HG03378 (cell line): ENCODE measurements around the gene GPC6.

Experiments
- ATAC-seq: cut with Tn5 transposase; IDR thresholded peaks from one replicate; pipeline ENCODE4 v1.9.1; 2021; ENCODE audit warnings: mild to moderate bottlenecking, moderate library complexity; ENCODE audit not compliant: unreplicated experiment

GPC6 gene

DNA sequence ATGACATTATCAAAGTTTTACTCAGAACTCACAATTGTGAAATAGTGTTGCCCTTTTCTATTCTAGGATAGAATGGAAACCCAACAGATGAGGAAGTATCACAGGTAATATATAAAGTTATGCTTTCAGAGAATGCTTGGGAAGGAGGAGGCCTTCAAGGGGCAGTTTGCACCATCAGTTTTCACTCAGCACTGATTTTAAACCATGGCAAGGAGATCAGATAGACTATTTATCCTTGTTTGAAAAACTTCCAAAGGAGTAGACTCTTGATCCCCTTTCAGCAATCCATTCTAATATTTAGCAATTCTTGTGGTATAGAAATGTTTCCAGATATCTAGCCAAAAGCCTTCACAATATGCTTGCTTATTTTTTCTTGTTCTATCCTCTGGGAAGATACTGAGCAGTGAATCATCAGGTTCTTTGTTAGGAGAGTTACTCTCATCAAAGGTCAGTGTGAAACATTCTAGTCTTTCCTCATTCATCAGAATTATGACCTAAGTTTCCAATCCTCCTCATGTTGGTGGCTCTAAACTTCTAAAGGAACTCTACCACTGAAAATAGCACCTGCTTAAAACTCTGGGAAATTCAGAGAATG lies 3.8 kb downstream of the GPC6 start:
- no peak for ATAC-seq

DNA sequence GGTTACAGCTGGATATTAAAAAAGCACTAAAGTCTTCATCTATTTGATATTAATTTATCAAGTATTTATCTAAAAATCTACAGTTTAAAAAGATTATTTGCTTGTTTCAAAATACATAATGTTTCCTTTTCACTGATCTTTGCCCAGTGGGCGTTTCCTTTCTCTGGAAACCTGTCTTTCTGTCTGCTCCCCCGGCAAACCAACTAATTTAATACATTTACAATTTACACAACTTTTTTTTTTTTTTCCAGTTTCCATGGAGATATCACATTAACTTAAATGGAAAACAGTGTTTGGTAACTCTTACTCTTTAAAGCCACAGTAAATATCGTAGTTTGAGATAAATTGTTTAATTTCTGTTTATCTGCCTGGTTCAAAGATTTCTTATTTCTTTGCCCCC lies 5.3 kb downstream of the GPC6 start:
- ATAC-seq = no peak

DNA sequence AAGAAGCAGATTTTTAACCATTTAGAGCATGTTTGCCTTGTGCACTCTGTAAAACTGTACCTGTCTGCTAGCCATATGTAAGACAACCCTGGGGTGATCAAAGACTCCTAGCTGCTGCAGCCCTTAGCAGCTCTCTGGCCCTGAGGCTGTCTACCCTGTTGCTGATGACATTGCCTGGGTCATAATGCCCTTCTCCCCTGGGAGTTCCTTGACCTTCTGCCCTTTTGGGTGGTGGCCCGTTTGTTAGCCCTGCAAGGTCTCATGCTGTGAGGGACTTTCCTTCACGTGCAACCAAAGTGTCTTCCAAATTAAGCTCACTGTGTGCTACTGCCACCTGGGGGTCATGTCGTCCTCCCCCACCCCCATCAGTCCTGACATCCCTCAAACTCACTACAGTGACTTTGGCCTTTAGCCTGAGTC lies 7.4 kb downstream of the GPC6 start:
- no peak for ATAC-seq

DNA sequence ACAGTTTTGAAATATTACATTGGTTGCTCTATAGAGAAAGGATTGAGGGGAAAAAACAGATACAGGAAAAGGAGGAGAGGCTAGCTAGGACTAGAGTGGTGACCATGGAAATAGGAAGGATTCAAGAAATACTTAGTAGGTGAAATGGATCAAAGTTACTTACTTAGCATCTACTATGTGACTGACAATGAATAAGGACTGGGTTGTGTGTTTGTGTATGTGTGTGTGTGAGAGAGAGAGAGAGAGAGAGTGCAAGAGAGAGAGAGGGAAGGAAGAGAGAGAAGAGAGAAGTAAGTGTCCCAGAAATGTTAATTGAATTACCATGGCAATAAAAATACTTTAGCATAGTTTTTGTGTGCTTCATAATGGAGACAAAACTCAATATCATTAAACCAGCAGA lies 7.9 kb downstream of the GPC6 start:
- ATAC-seq = no peak

- no peak for ATAC-seq
Observed at GRCh38 chr13:93235258-93236015, 8.8 kb downstream of the GPC6 start.

GRCh38 chr13:93238711-93239110 lies 12.1 kb downstream of the GPC6 start:
- ATAC-seq = no peak

DNA sequence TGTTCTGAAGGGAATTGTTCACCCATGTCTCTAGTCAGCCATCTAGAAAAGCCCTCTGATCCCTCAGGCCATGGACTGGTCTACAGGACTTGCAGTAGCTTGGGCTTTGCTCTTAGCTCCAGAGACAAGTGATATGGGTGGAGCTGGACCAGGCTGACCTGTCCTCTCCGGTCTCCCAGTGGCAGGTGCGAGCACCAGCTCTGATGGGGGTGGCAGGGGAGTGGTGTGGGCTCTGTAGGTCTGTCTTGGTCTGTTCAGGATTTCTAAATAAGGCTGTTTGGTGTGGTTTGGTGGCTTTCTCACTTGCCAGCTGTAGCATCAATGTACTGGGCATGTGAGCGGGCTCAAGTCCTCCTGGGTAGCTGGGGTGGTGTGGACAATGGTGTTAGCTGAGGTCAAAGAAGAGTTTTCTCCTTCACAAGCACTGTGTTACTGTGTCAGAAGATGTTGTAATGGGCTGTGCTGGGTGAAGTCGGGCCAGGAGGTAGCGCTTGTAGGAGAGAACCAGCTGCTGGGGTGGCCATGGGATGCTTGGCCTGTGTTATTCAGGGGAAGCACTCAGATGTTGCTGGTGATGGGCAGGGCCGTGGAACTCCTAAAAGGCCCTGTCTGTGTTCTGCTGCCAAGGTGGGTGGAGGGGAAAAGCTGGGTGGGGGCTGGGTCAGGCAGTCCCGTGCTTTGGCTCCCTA lies 16.9 kb downstream of the GPC6 start:
- no peak for ATAC-seq

DNA sequence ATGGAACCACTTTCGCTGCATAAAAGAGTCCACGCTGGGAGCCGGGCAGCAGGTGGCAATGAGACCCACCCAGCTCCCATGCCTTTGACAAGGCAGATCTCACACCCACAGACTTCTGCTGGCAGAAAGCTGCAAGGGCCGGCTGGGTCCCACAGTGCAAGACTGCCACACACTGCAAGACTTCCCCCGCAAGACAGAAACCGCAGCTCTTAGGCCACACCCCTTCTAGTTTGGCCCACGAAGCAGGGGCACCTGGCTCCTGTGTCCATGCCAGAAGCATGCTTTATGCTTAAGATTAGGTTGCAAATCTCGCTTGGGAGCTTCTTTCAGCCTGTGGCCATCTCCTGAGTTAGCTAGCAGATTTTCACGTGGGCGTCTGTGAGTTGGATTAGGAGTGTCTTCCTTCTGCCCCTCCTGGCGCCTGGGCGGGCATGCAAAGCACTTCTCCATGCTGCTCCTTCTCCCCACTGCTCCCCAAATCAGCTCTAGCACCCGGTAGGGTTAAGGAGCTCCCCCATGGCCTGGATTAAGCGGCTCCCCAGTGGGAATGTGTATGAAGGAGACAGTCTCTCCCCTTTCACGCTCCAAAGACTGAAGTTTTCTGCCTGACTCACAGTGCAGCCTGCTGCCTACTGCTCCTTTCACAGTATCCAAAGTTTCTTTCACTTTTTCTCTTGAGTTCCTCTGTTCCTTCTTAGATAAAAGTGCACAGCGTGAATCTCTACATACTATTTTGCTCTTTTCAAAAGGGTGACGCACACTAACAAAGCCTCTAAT lies 17.7 kb downstream of the GPC6 start:
- no peak for ATAC-seq

GRCh38 chr13:93244918-93245280 lies 18.3 kb downstream of the GPC6 start:
- ATAC-seq = no peak

GRCh38 chr13:93246069-93246468 lies 19.5 kb downstream of the GPC6 start:
- no peak for ATAC-seq

- no peak for ATAC-seq
Observed at GRCh38 chr13:93248627-93249047, 22.0 kb downstream of the GPC6 start.

- no peak for ATAC-seq
Observed at GRCh38 chr13:93249364-93250306, 23.0 kb downstream of the GPC6 start.

DNA sequence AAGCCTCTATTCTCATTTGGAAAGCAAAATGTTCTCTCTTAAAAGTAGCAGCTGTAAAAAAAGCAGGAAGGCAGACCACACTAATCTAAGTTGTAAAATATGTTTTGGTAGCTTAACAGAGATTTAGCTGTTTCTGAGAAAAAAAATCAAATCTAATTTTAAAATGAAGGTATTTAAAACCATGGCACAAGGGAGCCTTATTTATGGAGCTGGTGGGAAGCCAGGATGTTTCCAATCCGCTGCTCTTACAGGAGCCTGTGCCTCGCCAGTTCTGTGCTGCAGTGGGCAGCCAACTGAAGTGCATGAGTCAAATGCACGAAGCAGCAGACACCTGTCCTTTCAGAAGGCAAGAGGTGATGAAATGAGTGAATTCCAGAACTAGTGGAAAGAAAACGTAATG lies 28.2 kb downstream of the GPC6 start:
- ATAC-seq = no peak

- ATAC-seq = no peak
Observed at GRCh38 chr13:93256998-93257397, 30.4 kb downstream of the GPC6 start.

- no peak for ATAC-seq
Observed at GRCh38 chr13:93259527-93260080, 33.0 kb downstream of the GPC6 start.

DNA sequence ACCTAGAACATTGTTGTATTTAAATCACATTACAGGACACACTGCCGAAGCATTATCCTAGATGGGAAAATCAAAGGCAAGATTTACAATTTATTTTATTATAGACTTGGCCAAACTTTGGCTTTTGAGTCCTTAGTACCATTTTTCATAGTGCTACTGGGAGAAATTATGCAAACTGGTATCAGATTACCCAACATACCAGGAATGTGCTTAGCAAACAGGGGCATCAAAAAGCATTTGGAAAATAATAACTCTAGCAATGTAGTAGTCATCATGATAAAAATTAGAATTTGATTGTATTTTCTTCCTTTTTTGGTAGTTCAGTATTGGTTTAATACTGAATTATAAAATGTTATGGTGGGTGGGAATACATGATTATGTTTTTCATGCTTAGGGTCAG lies 34.0 kb downstream of the GPC6 start:
- no peak for ATAC-seq

- no peak for ATAC-seq
Observed at GRCh38 chr13:93262729-93263345, 36.2 kb downstream of the GPC6 start.

- no peak for ATAC-seq
Observed at GRCh38 chr13:93264876-93265275, 38.3 kb downstream of the GPC6 start.

- ATAC-seq = no peak
Observed at GRCh38 chr13:93265800-93266199, 39.2 kb downstream of the GPC6 start.

- ATAC-seq = no peak
Observed at GRCh38 chr13:93266681-93267080, 40.1 kb downstream of the GPC6 start.
